ENCODE measurements around the gene HIVEP1.

DNA sequence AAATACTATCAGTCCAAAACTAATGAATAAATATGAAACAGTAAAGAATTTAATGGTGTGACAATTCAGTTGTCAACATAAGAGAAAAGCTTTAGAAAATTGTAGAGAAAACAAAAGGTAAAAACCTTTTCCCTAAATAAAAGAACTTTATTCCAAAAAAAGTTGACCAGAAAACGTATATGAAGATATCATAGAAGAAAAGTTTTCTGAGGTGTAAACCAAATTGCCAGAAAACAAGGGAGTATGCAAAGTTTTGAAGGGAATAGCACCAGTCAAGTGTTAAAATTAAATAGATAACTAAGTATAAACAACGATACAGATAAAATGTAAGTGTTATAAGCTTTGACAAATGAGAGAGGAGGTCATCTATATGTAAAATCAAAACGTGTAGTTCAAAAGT is 104.9 kb downstream of the HIVEP1 start:
- TF ChIP-seq FOXK2 (IDR thresholded peaks at IDR 0.05) (no peak), HDGF (IDR thresholded peaks at IDR 0.05; ENCODE audit: borderline replicate concordance) (no peak), TARDBP (IDR thresholded peaks at IDR 0.05) (no peak), SP1 (IDR thresholded peaks at IDR 0.05) (no peak), FOXA1 (IDR thresholded peaks at IDR 0.05) (no peak), ELF4 (IDR thresholded peaks at IDR 0.05) (no peak), SUZ12 (IDR thresholded peaks at IDR 0.05) (no peak)
